Gastroesophageal sphincter (tissue), 4 donors: Measurements from ENCODE around the gene QKI. TPM values are rescaled to one million over a fixed set of nuclear protein-coding genes. Genes with fewer than 3 reads are reported as not detected.
"Not testable (repeated sequence)": the region's sequence is repeated elsewhere in the genome, so short reads cannot be mapped to it uniquely, and the experiment has no call there.

Source experiments
- ATAC-seq: fragments of 150-250 bp; one replicate; pipeline ENCODE4 v1.9.1; 2016; ENCODE audit warnings: mild to moderate bottlenecking, moderate library complexity
- H3K27ac ChIP-seq, 4 donors: fragments of 200-600 bp; sonication (generic) in 3 of 4; 1 replicate in 3 of 4; 2 replicates in 1 of 4; pipeline ENCODE4 v1.5.1; 2016 to 2019
- H3K27me3 ChIP-seq: fragments of 200-600 bp; sonication (generic); one replicate; pipeline ENCODE4 v1.5.1; 2019
- H3K36me3 ChIP-seq, 2 donors: fragments of 200-600 bp; sonication (generic); one replicate each; pipeline ENCODE4 v1.5.1; 2019; ENCODE audit warnings: control low read depth in 1 of 2
- H3K4me1 ChIP-seq, 3 donors: fragments of 200-600 bp; sonication (generic); 1 replicate in 2 of 3; 2 replicates in 1 of 3; pipeline ENCODE4 v1.5.1; 2016 to 2019; ENCODE audit warnings: control low read depth in 2 of 3
- H3K4me3 ChIP-seq, 2 donors: fragments of 200-600 bp; sonication (generic); one replicate each; pipeline ENCODE4 v1.5.1; 2019; ENCODE audit warnings: mild to moderate bottlenecking in 1 of 2, moderate library complexity in 1 of 2
- H3K9me3 ChIP-seq, 3 donors: fragments of 200-600 bp; sonication (generic); one replicate each; pipeline ENCODE4 v1.5.1; 2017 to 2019; ENCODE audit warnings: control low read depth in 2 of 3
- EP300 ChIP-seq: sonication (generic); formaldehyde crosslinking; IDR thresholded peaks from one replicate; pipeline ENCODE4 v1.6.1; 2017; ENCODE audit warnings: antibody characterized with exemption, mild to moderate bottlenecking
- POLR2A ChIP-seq, 2 donors: fragments of 450-650 bp; IDR thresholded peaks; one replicate each; pipeline ENCODE4 v1.6.1; 2017; ENCODE audit warnings: antibody characterized with exemption in 2 of 2, mild to moderate bottlenecking in 2 of 2, moderate library complexity in 1 of 2
- POLR2AphosphoS5 ChIP-seq: sonication (generic); formaldehyde crosslinking; IDR thresholded peaks from one replicate; pipeline ENCODE4 v1.6.1; 2017; ENCODE audit warnings: antibody characterized with exemption
- WGBS, 2 donors: methylation state at CpG; one replicate each; pipeline ENCODE4 v1.1.5; 2018; ENCODE audit warnings: low coverage in 1 of 2; 5-methylcytosine and 5-hydroxymethylcytosine counted together
- total RNA-seq, 4 donors: library from RNA; depleted of rRNA; stranded (reverse); fragments of >200 nt; gene quantifications; one replicate each; pipeline ENCODE4 v1.1.0, GENCODE V29; 2016
- TF ChIP-seq, protein P1 (sequence below), 4 experiments: fragments of 200-600 bp in 2 of 4; fragments of 450-650 bp in 2 of 4; sonication (generic) in 1 of 4; IDR thresholded peaks; one replicate each; pipeline ENCODE4 v1.5.1; 2017 to 2019; ENCODE audit warnings: antibody characterized with exemption in 4 of 4, mild to moderate bottlenecking in 2 of 4, moderate library complexity in 2 of 4

The QKI gene
- total RNA-seq, 4 donors from 2014 or later: 170 to 249 (median 227) TPM

DNA sequence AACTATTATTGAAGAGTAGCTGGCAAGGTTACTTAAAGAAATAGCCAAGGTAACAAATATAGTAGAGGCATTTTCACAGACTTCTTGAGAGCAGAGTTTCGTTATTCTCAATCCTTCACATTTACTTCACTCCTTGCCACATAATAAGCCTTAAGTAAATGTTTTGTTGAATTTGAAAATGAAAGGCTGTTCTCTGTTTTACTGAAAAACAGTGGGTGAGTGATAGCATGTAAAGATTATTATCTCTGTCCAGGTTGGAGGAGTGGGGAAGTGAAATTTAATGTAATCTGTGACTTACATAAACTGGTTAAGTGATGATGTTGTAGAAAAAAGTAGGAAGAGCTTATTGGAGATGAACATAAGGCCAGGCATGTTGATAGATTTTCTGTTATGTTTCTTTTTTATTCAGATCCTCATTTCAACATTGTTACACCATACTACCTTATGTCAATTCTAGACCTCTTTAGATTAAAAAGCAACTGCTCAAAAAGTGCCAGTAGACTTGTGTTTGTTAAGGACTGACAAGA is 55.0 kb downstream of the QKI start:
- no peak for TF ChIP-seq POLR2AphosphoS5
- no peak for TF ChIP-seq POLR2A (IDR thresholded peaks at IDR 0.05)
- TF ChIP-seq, protein P1, sequence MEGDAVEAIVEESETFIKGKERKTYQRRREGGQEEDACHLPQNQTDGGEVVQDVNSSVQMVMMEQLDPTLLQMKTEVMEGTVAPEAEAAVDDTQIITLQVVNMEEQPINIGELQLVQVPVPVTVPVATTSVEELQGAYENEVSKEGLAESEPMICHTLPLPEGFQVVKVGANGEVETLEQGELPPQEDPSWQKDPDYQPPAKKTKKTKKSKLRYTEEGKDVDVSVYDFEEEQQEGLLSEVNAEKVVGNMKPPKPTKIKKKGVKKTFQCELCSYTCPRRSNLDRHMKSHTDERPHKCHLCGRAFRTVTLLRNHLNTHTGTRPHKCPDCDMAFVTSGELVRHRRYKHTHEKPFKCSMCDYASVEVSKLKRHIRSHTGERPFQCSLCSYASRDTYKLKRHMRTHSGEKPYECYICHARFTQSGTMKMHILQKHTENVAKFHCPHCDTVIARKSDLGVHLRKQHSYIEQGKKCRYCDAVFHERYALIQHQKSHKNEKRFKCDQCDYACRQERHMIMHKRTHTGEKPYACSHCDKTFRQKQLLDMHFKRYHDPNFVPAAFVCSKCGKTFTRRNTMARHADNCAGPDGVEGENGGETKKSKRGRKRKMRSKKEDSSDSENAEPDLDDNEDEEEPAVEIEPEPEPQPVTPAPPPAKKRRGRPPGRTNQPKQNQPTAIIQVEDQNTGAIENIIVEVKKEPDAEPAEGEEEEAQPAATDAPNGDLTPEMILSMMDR (IDR thresholded peaks at IDR 0.05): no peak
- TF ChIP-seq EP300: no peak
- Histone ChIP-seq H3K4me1 (peaks cover 0 to 26% (median 0%) of the 10 kb centered on the region in 3 donors), H3K4me3 (no peak overlapping the region), H3K27me3 (no peaks in the 10 kb centered on the region), H3K27ac (no peak overlapping the region), H3K36me3 (peaks cover 0 to 4% of the 10 kb centered on the region in 2 donors), H3K9me3 (peaks cover 0 to 10% (median 0%) of the 10 kb centered on the region in 3 donors)
- no peak for ATAC-seq
- 60 to 94% methylated on average over 1 of the region's 1 CpG for WGBS, 2 donors

DNA sequence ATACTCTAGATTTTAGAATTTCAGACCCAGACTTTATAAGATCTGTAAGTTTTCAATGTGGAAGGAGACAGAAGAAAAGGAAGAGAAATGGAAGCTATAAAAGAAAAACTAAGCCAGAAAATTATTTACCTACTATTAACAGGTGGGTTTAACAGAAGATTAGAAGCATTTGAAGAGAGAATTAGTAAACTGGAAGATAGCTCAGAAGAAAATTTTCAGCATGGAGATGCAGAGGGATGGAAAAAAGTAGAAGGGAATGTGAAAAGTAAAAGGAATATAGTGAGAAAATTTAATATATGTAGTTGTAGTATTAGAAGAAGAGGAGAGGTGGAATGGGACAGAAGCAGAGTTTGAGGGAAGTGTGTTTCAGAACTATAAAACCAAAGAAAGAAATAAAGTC is 56.1 kb downstream of the QKI start:
- TF ChIP-seq POLR2AphosphoS5 (no peak), EP300 (no peak), POLR2A (IDR thresholded peaks at IDR 0.05) (no peak)
- TF ChIP-seq, protein P1 (IDR thresholded peaks at IDR 0.05): no peak
- H3K36me3 ChIP-seq: peaks cover 0 to 4% of the 10 kb centered on the region in 2 donors
- ATAC-seq: no peak

DNA sequence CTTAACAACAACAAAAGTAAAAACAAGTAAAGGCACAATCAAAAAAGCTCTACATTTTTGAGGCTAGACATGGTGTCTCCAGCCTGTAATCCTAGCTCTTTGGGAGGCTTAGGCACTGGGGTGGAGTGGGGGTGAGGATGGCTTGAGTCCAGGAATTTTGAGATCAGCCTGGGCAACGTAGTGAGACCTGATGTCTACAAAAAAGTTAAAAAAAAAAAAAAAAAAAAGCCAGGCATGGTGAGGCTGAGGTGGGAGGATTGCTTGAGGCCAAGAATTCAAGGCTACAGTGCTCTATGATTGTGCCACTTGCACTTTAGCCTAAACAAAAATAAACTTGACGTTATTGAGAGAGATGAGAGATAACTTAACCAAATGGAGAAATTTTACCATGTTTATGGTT is 60.1 kb downstream of the QKI start:
- Histone ChIP-seq H3K36me3 (peaks cover 0 to 13% of the 10 kb centered on the region in 2 donors), H3K27ac (no peak overlapping the region), H3K4me1 (peaks cover 0 to 29% (median 0%) of the 10 kb centered on the region in 3 donors), H3K4me3 (no peak overlapping the region), H3K9me3 (peaks cover 0 to 10% (median 0%) of the 10 kb centered on the region in 3 donors), H3K27me3 (no peaks in the 10 kb centered on the region)
- TF ChIP-seq, protein P1 (IDR thresholded peaks at IDR 0.05): no peak
- TF ChIP-seq EP300: no peak
- TF ChIP-seq POLR2A (IDR thresholded peaks at IDR 0.05): no peak
- no peak for ATAC-seq
- WGBS, 2 donors: 70 to 75% methylated on average over 1 to 2 of the region's 2 CpGs

More for the DNA sequence above, 56.1 kb downstream of the QKI start:
- H3K4me1 ChIP-seq: peaks cover 0 to 33% (median 0%) of the 10 kb centered on the region in 3 donors
- no peaks in the 10 kb centered on the region for H3K27me3 ChIP-seq
- H3K9me3 ChIP-seq: peaks cover 0 to 10% (median 0%) of the 10 kb centered on the region in 3 donors
- H3K27ac ChIP-seq: no peak overlapping the region
- no peak overlapping the region for H3K4me3 ChIP-seq

DNA sequence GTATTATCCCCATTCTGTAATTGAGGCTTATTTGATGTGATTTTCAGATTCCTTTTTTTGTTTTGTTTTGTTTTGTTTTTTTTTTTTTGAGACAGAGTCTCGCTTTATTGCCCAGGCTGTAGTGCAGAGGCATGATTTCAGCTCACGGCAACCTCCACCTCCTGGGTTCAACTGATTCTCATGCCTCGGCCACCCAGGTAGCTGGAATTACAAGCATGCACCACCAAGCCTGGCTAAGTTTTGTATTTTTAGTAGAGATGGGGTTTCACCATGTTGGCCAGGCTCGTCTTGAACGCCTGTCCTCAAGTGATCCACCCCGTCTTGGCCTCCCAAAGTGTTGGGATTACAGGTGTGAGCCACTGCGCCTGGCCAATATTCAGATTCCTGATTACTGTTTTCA is 62.4 kb downstream of the QKI start:
- not testable (repeated sequence) for H3K27ac ChIP-seq, H3K27me3 ChIP-seq, H3K4me3 ChIP-seq, ATAC-seq, H3K9me3 ChIP-seq
- peaks cover 0 to 29% (median 0%) of the 10 kb centered on the region in 3 donors for H3K4me1 ChIP-seq
- whole genome bisulfite sequencing, 2 donors: 90% methylated on average over 4 of the region's 7 CpGs; no CpG with 5 or more reads in 1 of the 2 donors
- peaks cover 0 to 19% of the 10 kb centered on the region in 2 donors for H3K36me3 ChIP-seq

DNA sequence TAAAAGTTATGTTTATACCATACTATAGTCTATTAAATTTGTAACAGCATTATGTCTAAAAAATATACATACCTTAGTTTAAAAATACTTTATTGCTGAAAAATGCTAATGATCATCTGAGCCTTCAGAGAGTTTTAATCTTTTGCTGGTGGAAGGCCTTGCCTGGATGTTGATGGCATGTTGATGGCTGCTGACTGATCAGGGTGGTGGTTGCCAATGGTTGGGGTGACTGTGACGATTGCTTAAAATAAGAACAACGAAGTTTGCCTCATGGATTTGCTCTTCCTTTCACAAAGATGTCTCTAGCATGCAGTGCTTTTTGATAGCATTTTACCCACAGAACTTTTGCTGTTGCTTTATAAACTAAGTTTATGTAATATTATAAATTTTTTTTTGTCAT is 68.6 kb downstream of the QKI start:
- TF ChIP-seq EP300: no peak
- TF ChIP-seq POLR2AphosphoS5: no peak
- TF ChIP-seq, protein P1 (IDR thresholded peaks at IDR 0.05): no peak
- H3K9me3 ChIP-seq: no peaks in the 10 kb centered on the region
- 71 to 89% methylated on average over 2 of the region's 2 CpGs for WGBS, 2 donors
- peaks cover 0 to 22% of the 10 kb centered on the region in 2 donors for H3K36me3 ChIP-seq
- no peak overlapping the region for H3K27ac ChIP-seq
- no peak overlapping the region for H3K4me3 ChIP-seq
- no peak for ATAC-seq
- H3K27me3 ChIP-seq: no peaks in the 10 kb centered on the region
- H3K4me1 ChIP-seq: peaks cover 0 to 23% (median 2%) of the 10 kb centered on the region in 3 donors
